Transverse colon (tissue), 4 donors: Measurements from ENCODE around the gene UROC1. TPM values are rescaled to one million over a fixed set of nuclear protein-coding genes. Genes with fewer than 3 reads are reported as not detected.

Source experiments
- DNase-seq: peaks from one replicate; pipeline ENCODE4 v3.0.0-alpha.2; 2019
- H3K27ac ChIP-seq, 4 donors: fragments of 200-600 bp; sonication (generic); 2 replicates each; pipeline ENCODE4 v1.5.1; 2016 to 2018; ENCODE audit warnings: inconsistent platforms in 4 of 4
- H3K27me3 ChIP-seq: fragments of 200-600 bp; sonication (generic); 2 replicates; pipeline ENCODE4 v1.5.1; 2017; ENCODE audit warnings: inconsistent platforms
- H3K36me3 ChIP-seq, 4 donors: fragments of 200-600 bp; sonication (generic); 2 replicates each; pipeline ENCODE4 v1.5.1; 2017 to 2019; ENCODE audit warnings: inconsistent platforms in 4 of 4
- H3K4me1 ChIP-seq, 4 donors: fragments of 200-600 bp; sonication (generic); 2 replicates each; pipeline ENCODE4 v1.5.1; 2017 to 2020; ENCODE audit warnings: inconsistent platforms in 4 of 4
- H3K4me3 ChIP-seq, 4 donors: fragments of 200-600 bp; sonication (generic); 1 replicate in 1 of 4; 2 replicates in 3 of 4; pipeline versions ENCODE4 v1.5.1 to v1.6.1; 2017 to 2019; ENCODE audit warnings: inconsistent platforms in 4 of 4
- H3K9me3 ChIP-seq, 2 donors: fragments of 200-600 bp; sonication (generic); 2 replicates each; pipeline ENCODE4 v1.5.1; 2017 to 2019; ENCODE audit warnings: inconsistent platforms in 2 of 2
- CTCF ChIP-seq, 5 experiments: fragments of 200-600 bp in 3 of 5; fragments of 450-650 bp in 2 of 5; sonication (generic) in 3 of 5; IDR thresholded peaks; 1 replicate in 2 of 5; 2 replicates in 3 of 5; pipeline ENCODE4 v1.5.1; 2016 to 2017; ENCODE audit warnings: antibody characterized with exemption in 5 of 5, inconsistent platforms in 3 of 5, mild to moderate bottlenecking in 2 of 5, moderate library complexity in 1 of 5
- EP300 ChIP-seq: sonication (generic); formaldehyde crosslinking; IDR thresholded peaks from one replicate; pipeline ENCODE4 v1.6.1; 2017; ENCODE audit warnings: antibody characterized with exemption, low read depth
- POLR2A ChIP-seq: fragments of 450-650 bp; IDR thresholded peaks from one replicate; pipeline ENCODE4 v1.6.1; 2016; ENCODE audit warnings: antibody characterized with exemption, mild to moderate bottlenecking, moderate library complexity
- POLR2AphosphoS5 ChIP-seq, 3 donors: sonication (generic); formaldehyde crosslinking; IDR thresholded peaks; one replicate each; pipeline ENCODE4 v1.6.1; 2016; ENCODE audit warnings: antibody characterized with exemption in 3 of 3
- WGBS, 2 donors: methylation state at CpG; one replicate each; pipeline ENCODE4 v1.1.5; 2018; ENCODE audit warnings: low coverage in 1 of 2; 5-methylcytosine and 5-hydroxymethylcytosine counted together
- in situ Hi-C, 4 donors: fragments of 200-750 bp; cut with MboI; loops; one replicate each; pipeline versions ENCODE4 v1.15.0 to v1.15.1; 2017; ENCODE audit warnings: low sequenced_read_pairs in 3 of 4, low pct_ligation_motif_present in 1 of 4, low pct_unique_long_range_greater_than_20kb in 1 of 4
- intact Hi-C: fragments of 100-400 bp; cut with DNase I; formaldehyde crosslinking; loops from one replicate; pipeline ENCODE4 v1.15.1; 2023; ENCODE audit warnings: low total_unique reads
- total RNA-seq, 4 donors: library from RNA; depleted of rRNA; stranded (reverse); fragments of >200 nt; gene quantifications; one replicate each; pipeline ENCODE4 v1.1.0, GENCODE V29; 2016

Gene UROC1
- total RNA-seq, 4 donors from 2014 or later = not detected

DNA sequence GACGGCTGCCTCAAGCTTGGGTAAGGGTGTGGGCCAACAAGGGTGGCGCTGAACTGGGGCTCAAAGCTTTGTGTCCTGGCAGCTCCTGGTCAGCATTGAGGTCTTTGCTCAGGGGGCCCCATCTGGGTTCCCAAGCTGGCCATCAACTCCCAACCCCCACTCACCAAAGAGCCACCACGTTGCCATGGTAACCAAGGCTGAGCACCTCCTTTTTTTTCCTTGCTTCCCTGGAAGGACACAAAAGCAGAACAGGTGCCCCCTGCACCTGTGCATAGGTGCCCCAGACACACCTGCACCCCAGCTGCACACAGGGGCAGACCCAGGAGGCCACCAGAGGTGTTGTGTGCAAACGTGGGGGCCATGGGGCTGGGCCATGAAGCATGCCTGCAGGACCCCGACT is 16.5 kb downstream of the UROC1 start:
- TF ChIP-seq EP300 (no peak), POLR2AphosphoS5 (IDR thresholded peaks at IDR 0.05) (no peak), POLR2A (no peak), CTCF (IDR thresholded peaks at IDR 0.05) (no peak)
- intact Hi-C loops (no loop called here), in situ Hi-C loops (no loop called here)

GRCh38 chr3:126500016-126500415 is 17.6 kb downstream of the UROC1 start:
- in situ Hi-C loops (no loop called here), intact Hi-C loops (no loop called here)
- Histone ChIP-seq H3K27ac (no peak overlapping the region), H3K27me3 (no peaks in the 10 kb centered on the region), H3K36me3 (no peaks in the 10 kb centered on the region), H3K4me3 (no peak overlapping the region), H3K4me1 (no peaks in the 10 kb centered on the region), H3K9me3 (no peaks in the 10 kb centered on the region)
- WGBS, 2 donors = 79% methylated on average over 7 of the region's 7 CpGs; no CpG with 5 or more reads in 1 of the 2 donors
- no peak for TF ChIP-seq CTCF (IDR thresholded peaks at IDR 0.05)
- TF ChIP-seq POLR2A = no peak
- no peak for TF ChIP-seq POLR2AphosphoS5 (IDR thresholded peaks at IDR 0.05)
- no peak for TF ChIP-seq EP300
- no peak for DNase-seq

More for the DNA sequence above, 16.5 kb downstream of the UROC1 start:
- Histone ChIP-seq H3K4me3 (no peak overlapping the region), H3K27ac (no peak overlapping the region), H3K4me1 (no peaks in the 10 kb centered on the region), H3K36me3 (no peaks in the 10 kb centered on the region), H3K27me3 (peaks cover under 1% of the 10 kb centered on the region), H3K9me3 (no peaks in the 10 kb centered on the region)
- 67% methylated on average over 5 of the region's 5 CpGs; no CpG with 5 or more reads in 1 of the 2 donors for WGBS, 2 donors
- DNase-seq = no peak

- no peaks in the 10 kb centered on the region for H3K9me3 ChIP-seq
- no peaks in the 10 kb centered on the region for H3K27me3 ChIP-seq
- no peaks in the 10 kb centered on the region for H3K4me1 ChIP-seq
- TF ChIP-seq POLR2AphosphoS5 (IDR thresholded peaks at IDR 0.05) (no peak), EP300 (no peak), CTCF (IDR thresholded peaks at IDR 0.05) (no peak), POLR2A (no peak)
- H3K4me3 ChIP-seq = no peak overlapping the region
- WGBS, 2 donors = 92% methylated on average over 9 of the region's 9 CpGs; no CpG with 5 or more reads in 1 of the 2 donors
- intact Hi-C loops (no loop called here), in situ Hi-C loops (no loop called here)
- no peaks in the 10 kb centered on the region for H3K36me3 ChIP-seq
- H3K27ac ChIP-seq = no peak overlapping the region
- no peak for DNase-seq
These were observed 18.2 kb downstream of the UROC1 start for GRCh38 chr3:126499401-126499800.

DNA sequence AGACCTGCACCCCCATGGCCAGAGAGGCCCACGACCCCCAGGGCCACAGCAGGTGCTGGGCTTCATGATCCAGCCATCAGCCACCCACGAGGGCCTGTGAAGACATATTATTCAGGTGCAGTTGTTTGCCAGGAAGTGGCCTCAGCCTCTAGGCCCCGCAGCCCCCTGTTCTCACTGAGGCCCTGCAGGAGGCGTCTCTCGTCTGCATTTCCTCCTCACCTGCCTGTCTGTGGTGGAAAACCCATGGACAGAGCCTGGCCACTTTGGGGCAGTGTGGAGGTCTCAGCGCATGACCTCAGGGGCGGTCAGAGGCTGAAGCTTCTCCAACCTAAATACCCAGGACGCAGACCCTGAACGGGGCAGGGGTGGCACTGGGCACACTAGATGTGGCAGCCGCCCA is 18.6 kb downstream of the UROC1 start:
- 73% methylated on average over 10 of the region's 10 CpGs; no CpG with 5 or more reads in 1 of the 2 donors for WGBS, 2 donors
- H3K27me3 ChIP-seq = no peaks in the 10 kb centered on the region

More for the DNA sequence above, 18.6 kb downstream of the UROC1 start:
- Histone ChIP-seq H3K36me3 (no peaks in the 10 kb centered on the region), H3K4me1 (no peaks in the 10 kb centered on the region), H3K9me3 (no peaks in the 10 kb centered on the region), H3K4me3 (no peak overlapping the region), H3K27ac (no peak overlapping the region)
- intact Hi-C loops (no loop called here), in situ Hi-C loops (no loop called here)
- TF ChIP-seq EP300 (no peak), POLR2A (no peak), POLR2AphosphoS5 (IDR thresholded peaks at IDR 0.05) (no peak), CTCF (IDR thresholded peaks at IDR 0.05) (no peak)
- no peak for DNase-seq
